Thyroid gland (tissue), 4 donors: ENCODE data around the gene PCTP. TPM values are rescaled to one million over a fixed set of nuclear protein-coding genes. Genes with fewer than 3 reads are reported as not detected.

Source experiments
- DNase-seq, 2 donors: peaks; one replicate each; pipeline ENCODE4 v3.0.0-alpha.2; 2019
- H3K27ac ChIP-seq, 3 donors: fragments of 200-600 bp; sonication (generic); 1 replicate in 2 of 3; 2 replicates in 1 of 3; pipeline ENCODE4 v1.5.1; 2016 to 2019; ENCODE audit warnings: mild to moderate bottlenecking in 1 of 3, moderate library complexity in 1 of 3
- H3K27me3 ChIP-seq: fragments of 200-600 bp; sonication (generic); one replicate; pipeline ENCODE4 v1.5.1; 2019
- H3K36me3 ChIP-seq, 2 donors: fragments of 200-600 bp; sonication (generic); one replicate each; pipeline ENCODE4 v1.5.1; 2016 to 2019
- H3K4me1 ChIP-seq, 2 donors: fragments of 200-600 bp; sonication (generic); one replicate each; pipeline ENCODE4 v1.5.1; 2017 to 2019
- H3K4me3 ChIP-seq, 3 donors: fragments of 200-600 bp; sonication (generic); replicated peaks in 1 of 3; 1 replicate in 2 of 3; 2 replicates in 1 of 3; pipeline ENCODE4 v1.5.1; 2016; ENCODE audit warnings: mild to moderate bottlenecking in 1 of 3
- H3K9me3 ChIP-seq: fragments of 200-600 bp; sonication (generic); one replicate; pipeline ENCODE4 v1.5.1; 2017
- CTCF ChIP-seq, 6 experiments: fragments of 200-600 bp in 3 of 6; fragments of 450-650 bp in 3 of 6; sonication (generic) in 3 of 6; IDR thresholded peaks; one replicate each; pipeline ENCODE4 v1.5.1; 2016 to 2019; ENCODE audit warnings: antibody characterized with exemption in 6 of 6, mild to moderate bottlenecking in 2 of 6, inconsistent platforms in 1 of 6, moderate library complexity in 1 of 6
- POLR2A ChIP-seq, 2 donors: fragments of 450-650 bp; IDR thresholded peaks; one replicate each; pipeline ENCODE4 v1.6.1; 2017; ENCODE audit warnings: antibody characterized with exemption in 2 of 2, mild to moderate bottlenecking in 2 of 2, moderate library complexity in 1 of 2
- WGBS, 2 donors: methylation state at CpG; one replicate each; pipeline ENCODE4 v1.1.5; 2017; 5-methylcytosine and 5-hydroxymethylcytosine counted together
- intact Hi-C: fragments of 100-400 bp; cut with DNase I; formaldehyde crosslinking; loops from one replicate; pipeline ENCODE4 v1.15.1; 2023
- total RNA-seq, 4 donors: library from RNA; depleted of rRNA; stranded (reverse); fragments of >200 nt; gene quantifications; one replicate each; pipeline ENCODE4 v1.2.3, GENCODE V29; 2016

Gene PCTP
- total RNA-seq, 4 donors from 2014 or later, result 13.7 to 17.2 (median 14.8) TPM

GRCh38 chr17:55710410-55710809 is 40.4 kb upstream of the PCTP start:
- no peak for DNase-seq
- TF ChIP-seq CTCF (IDR thresholded peaks at IDR 0.05) (no peak), POLR2A (IDR thresholded peaks at IDR 0.05) (no peak)
- no peak overlapping the region for H3K4me3 ChIP-seq
- intact Hi-C loops, result no loop called here
- H3K27ac ChIP-seq, result peak overlapping the region in 1 of 3 donors; percentile 14
- peaks cover 13 to 18% of the 10 kb centered on the region in 2 donors for H3K4me1 ChIP-seq
- no peaks in the 10 kb centered on the region for H3K27me3 ChIP-seq
- H3K36me3 ChIP-seq, result no peaks in the 10 kb centered on the region
- no peaks in the 10 kb centered on the region for H3K9me3 ChIP-seq
- 42 to 44% methylated on average over 3 of the region's 3 CpGs for WGBS, 2 donors

GRCh38 chr17:55710829-55711496 is 39.9 kb upstream of the PCTP start:
- H3K27me3 ChIP-seq, result no peaks in the 10 kb centered on the region
- peaks cover 13 to 15% of the 10 kb centered on the region in 2 donors for H3K4me1 ChIP-seq
- H3K9me3 ChIP-seq, result no peaks in the 10 kb centered on the region
- intact Hi-C loops, result no loop called here
- no peak overlapping the region for H3K4me3 ChIP-seq
- DNase-seq, result peak; percentile 42 to 58
- H3K36me3 ChIP-seq, result no peaks in the 10 kb centered on the region
- H3K27ac ChIP-seq, result peak overlapping the region in 1 of 3 donors; percentile 14
- 27 to 28% methylated on average over 4 of the region's 4 CpGs for whole genome bisulfite sequencing, 2 donors
- TF ChIP-seq CTCF (IDR thresholded peaks at IDR 0.05) (no peak), POLR2A (IDR thresholded peaks at IDR 0.05) (no peak)

- intact Hi-C loops, result loop anchor here (5.0 kb wide), 1 partner anchor 190 kb away; no protein-coding TSS in a partner anchor
- no peak overlapping the region for H3K27ac ChIP-seq
Observed at GRCh38 chr17:55717432-55717831, 33.4 kb upstream of the PCTP start.

GRCh38 chr17:55717898-55718735 is 32.7 kb upstream of the PCTP start:
- Histone ChIP-seq H3K9me3 (no peaks in the 10 kb centered on the region), H3K27me3 (no peaks in the 10 kb centered on the region), H3K27ac (no peak overlapping the region), H3K4me1 (peaks cover 0 to 7% of the 10 kb centered on the region in 2 donors), H3K4me3 (no peak overlapping the region), H3K36me3 (no peaks in the 10 kb centered on the region)
- TF ChIP-seq POLR2A (IDR thresholded peaks at IDR 0.05), result no peak
- TF ChIP-seq CTCF (IDR thresholded peaks at IDR 0.05), result peak; percentile 54 to 77 (median 67)
- intact Hi-C loops, result loop anchor here (5.0 kb wide), 1 partner anchor 191 kb away; no protein-coding TSS in a partner anchor
- DNase-seq, result peak; percentile 87 to 88
- WGBS, 2 donors, result 52 to 53% methylated on average over 11 of the region's 11 CpGs

More at GRCh38 chr17:55717432-55717831, 33.4 kb upstream of the PCTP start:
- H3K36me3 ChIP-seq, result no peaks in the 10 kb centered on the region
- TF ChIP-seq POLR2A (IDR thresholded peaks at IDR 0.05) (no peak), CTCF (IDR thresholded peaks at IDR 0.05) (no peak)
- H3K9me3 ChIP-seq, result no peaks in the 10 kb centered on the region
- peaks cover 0 to 4% of the 10 kb centered on the region in 2 donors for H3K4me1 ChIP-seq
- no peak overlapping the region for H3K4me3 ChIP-seq
- WGBS, 2 donors, result 96 to 97% methylated on average over 4 of the region's 4 CpGs
- no peak for DNase-seq
- no peaks in the 10 kb centered on the region for H3K27me3 ChIP-seq
